ENCODE results near the gene HLA-DPB1.

The HLA-DPB1 gene

GRCh38 chr6:33085627-33086026 lies 9.8 kb downstream of the HLA-DPB1 start:
- no peak for DNase-seq (ENCODE audit: extremely low read depth, insufficient read length)
- Histone ChIP-seq H3K36me3 (ENCODE audit: control insufficient read depth, insufficient read depth, low read length) (peaks cover 45% of the 10 kb centered on the region), H3K4me3 (replicated peaks; ENCODE audit: low read depth, low read length) (no peak overlapping the region), H3K27me3 (replicated peaks; ENCODE audit: control insufficient read depth, insufficient read depth, low read length) (no peaks in the 10 kb centered on the region)
- TF ChIP-seq CTCF (IDR thresholded peaks at IDR 0.05; ENCODE audit: insufficient read depth, low read length, poor library complexity, severe bottlenecking), result no peak

- TF ChIP-seq CTCF (IDR thresholded peaks at IDR 0.05; ENCODE audit: insufficient read depth, low read length, poor library complexity, severe bottlenecking), result no peak
- H3K36me3 ChIP-seq (ENCODE audit: control insufficient read depth, insufficient read depth, low read length), result peaks cover 34% of the 10 kb centered on the region
- no peaks in the 10 kb centered on the region for H3K27me3 ChIP-seq (replicated peaks; ENCODE audit: control insufficient read depth, insufficient read depth, low read length)
- no peak for DNase-seq (ENCODE audit: extremely low read depth, insufficient read length)
- H3K4me3 ChIP-seq (replicated peaks; ENCODE audit: low read depth, low read length), result no peak overlapping the region
Measured at GRCh38 chr6:33088258-33088930, 12.6 kb downstream of the HLA-DPB1 start.

- Histone ChIP-seq H3K4me3 (replicated peaks; ENCODE audit: low read depth, low read length) (no peak overlapping the region), H3K36me3 (ENCODE audit: control insufficient read depth, insufficient read depth, low read length) (peaks cover 32% of the 10 kb centered on the region), H3K27me3 (replicated peaks; ENCODE audit: control insufficient read depth, insufficient read depth, low read length) (no peaks in the 10 kb centered on the region)
- DNase-seq (ENCODE audit: extremely low read depth, insufficient read length), result no peak
- TF ChIP-seq CTCF (IDR thresholded peaks at IDR 0.05; ENCODE audit: insufficient read depth, low read length, poor library complexity, severe bottlenecking), result no peak
Measured at GRCh38 chr6:33088931-33089620, 13.3 kb downstream of the HLA-DPB1 start.

GRCh38 chr6:33091957-33092356 lies 16.2 kb downstream of the HLA-DPB1 start:
- DNase-seq (ENCODE audit: extremely low read depth, insufficient read length), result peak; percentile 59
- peak; percentile 97 for TF ChIP-seq CTCF (IDR thresholded peaks at IDR 0.05; ENCODE audit: insufficient read depth, low read length, poor library complexity, severe bottlenecking)
- Histone ChIP-seq H3K4me3 (replicated peaks; ENCODE audit: low read depth, low read length) (no peak overlapping the region), H3K27me3 (replicated peaks; ENCODE audit: control insufficient read depth, insufficient read depth, low read length) (no peaks in the 10 kb centered on the region), H3K36me3 (ENCODE audit: control insufficient read depth, insufficient read depth, low read length) (peaks cover 10% of the 10 kb centered on the region)

- no peak for TF ChIP-seq CTCF (IDR thresholded peaks at IDR 0.05; ENCODE audit: insufficient read depth, low read length, poor library complexity, severe bottlenecking)
- DNase-seq (ENCODE audit: extremely low read depth, insufficient read length), result no peak
- H3K27me3 ChIP-seq (replicated peaks; ENCODE audit: control insufficient read depth, insufficient read depth, low read length), result no peaks in the 10 kb centered on the region
- H3K36me3 ChIP-seq (ENCODE audit: control insufficient read depth, insufficient read depth, low read length), result peaks cover 9% of the 10 kb centered on the region
- no peak overlapping the region for H3K4me3 ChIP-seq (replicated peaks; ENCODE audit: low read depth, low read length)
Measured at GRCh38 chr6:33092385-33092784, 16.6 kb downstream of the HLA-DPB1 start.

Measured in GM06990 (cell line).